H1 (cell line): ENCODE results near the gene HNF1A. TPM values are rescaled to one million over a fixed set of nuclear protein-coding genes. Genes with fewer than 3 reads are reported as not detected.

Experiments used
- CTCF ChIA-PET: fragments of 300-600 bp; sonication (Branson Sonifier 250); formaldehyde crosslinking; loops from one replicate; lab custom pipeline; 2021; ENCODE audit not compliant: partially characterized antibody; lab: Charles Lee
- POLR2A ChIA-PET: fragments of 300-600 bp; sonication (Branson Sonifier 250); formaldehyde crosslinking; loops from one replicate; lab custom pipeline; 2021; ENCODE audit warnings: inconsistent platforms; ENCODE audit not compliant: partially characterized antibody; lab: Charles Lee
- DNase-seq, 2 experiments: peaks; one replicate each; pipeline versions ENCODE4 v3.0.0 to v3.0.0-alpha.2; 2010 to 2022; ENCODE audit warnings: low spot score in 2 of 2, low read depth in 1 of 2, mixed read lengths in 1 of 2
- FAIRE-seq: peaks from 2 replicates; lab custom pipeline; 2011; peaks lifted over from hg19 to GRCh38; lab: Jason Lieb, UNC
- H2AFZ ChIP-seq: 2 replicates; pipeline ENCODE4 v1.8.1; 2012; ENCODE audit warnings: low read length, inconsistent platforms
- H2AK5ac ChIP-seq: 2 replicates; pipeline ENCODE4 v1.6.1; 2013; ENCODE audit warnings: low read depth, low read length
- H2BK120ac ChIP-seq: replicated peaks from 2 replicates; pipeline ENCODE3; 2013; ENCODE audit warnings: low read depth, low read length, inconsistent platforms
- H2BK12ac ChIP-seq: 2 replicates; pipeline ENCODE4 v1.6.1; 2013; ENCODE audit warnings: low read depth, low read length
- H2BK15ac ChIP-seq: 2 replicates; pipeline ENCODE4 v1.6.1; 2013; ENCODE audit warnings: low read length
- H2BK20ac ChIP-seq: 2 replicates; pipeline ENCODE4 v1.6.1; 2013; ENCODE audit warnings: low read length
- H2BK5ac ChIP-seq: 2 replicates; pipeline ENCODE4 v1.6.1; 2013; ENCODE audit warnings: low read depth, low read length
- H3K14ac ChIP-seq: 2 replicates; pipeline ENCODE4 v1.6.1; 2013; ENCODE audit warnings: inconsistent platforms; ENCODE audit not compliant: insufficient read length
- H3K18ac ChIP-seq: 2 replicates; pipeline ENCODE4 v1.6.1; 2013; ENCODE audit warnings: low read length; ENCODE audit errors: extremely low read depth
- H3K23ac ChIP-seq: 2 replicates; pipeline ENCODE4 v1.6.1; 2013; ENCODE audit warnings: inconsistent platforms; ENCODE audit not compliant: insufficient read length
- H3K23me2 ChIP-seq: 2 replicates; pipeline ENCODE4 v1.6.1; 2013; ENCODE audit warnings: low read depth, low read length
- H3K27ac ChIP-seq: 2 replicates; pipeline ENCODE4 v1.6.1; 2011; ENCODE audit warnings: low read depth, low read length, inconsistent platforms
- H3K27me3 ChIP-seq, 4 experiments: replicated peaks in 1 of 4; 1 replicate in 1 of 4; 2 replicates in 3 of 4; pipeline versions ENCODE4 v1.6.1 to v1.8.1; 2011 to 2013; ENCODE audit warnings: low read length in 3 of 4, mild to moderate bottlenecking in 3 of 4, inconsistent platforms in 2 of 4, mixed read lengths in 2 of 4, moderate library complexity in 1 of 4; ENCODE audit not compliant: control insufficient read depth in 3 of 4, insufficient read depth in 3 of 4; ENCODE audit errors: extremely low read depth in 1 of 4
- H3K36me3 ChIP-seq, 4 experiments: 2 replicates each; pipeline versions ENCODE4 v1.6.1 to v1.8.1; 2011 to 2013; ENCODE audit warnings: mild to moderate bottlenecking in 4 of 4, low read length in 3 of 4, moderate library complexity in 2 of 4, control low read depth in 1 of 4, inconsistent platforms in 1 of 4; ENCODE audit not compliant: insufficient read depth in 4 of 4, control insufficient read depth in 2 of 4
- H3K4ac ChIP-seq: replicated peaks from 2 replicates; pipeline ENCODE3; 2013; ENCODE audit warnings: low read length, low read depth, mixed read lengths, inconsistent platforms; ENCODE audit not compliant: insufficient read length
- H3K4me1 ChIP-seq, 4 experiments: replicated peaks in 1 of 4; 1 replicate in 1 of 4; 2 replicates in 3 of 4; pipeline versions ENCODE4 v1.6.1 to v1.8.1; 2011 to 2013; ENCODE audit warnings: low read length in 3 of 4, inconsistent platforms in 2 of 4, mixed read lengths in 1 of 4; ENCODE audit not compliant: insufficient read depth in 4 of 4, control insufficient read depth in 3 of 4
- H3K4me2 ChIP-seq, 2 experiments: 2 replicates each; pipeline versions ENCODE4 v1.6.1 to v1.8.1; 2011 to 2013; ENCODE audit warnings: low read depth in 2 of 2, low read length in 2 of 2, control low read depth in 1 of 2, inconsistent platforms in 1 of 2, mild to moderate bottlenecking in 1 of 2; ENCODE audit not compliant: insufficient read depth in 1 of 2
- H3K4me3 ChIP-seq, 4 experiments: fragments of 200-600, 300-600 bp in 1 of 4; sonication (generic), shearing (Covaris generic), sonication (Bioruptor Twin) in 1 of 4; 2 replicates each; pipeline versions ENCODE4 v1.5.1 to v1.8.1; 2011 to 2016; ENCODE audit warnings: low read length in 4 of 4, low read depth in 3 of 4, control low read depth in 2 of 4, inconsistent platforms in 2 of 4, mild to moderate bottlenecking in 2 of 4, mixed read lengths in 1 of 4, moderate library complexity in 1 of 4; ENCODE audit not compliant: insufficient read depth in 2 of 4; ENCODE audit errors: extremely low read depth in 1 of 4
- H3K56ac ChIP-seq: replicated peaks from 2 replicates; pipeline ENCODE3; 2013; ENCODE audit warnings: low read depth, mild to moderate bottlenecking, mixed read lengths, low read length, inconsistent platforms; ENCODE audit not compliant: insufficient read length
- H3K79me1 ChIP-seq: 2 replicates; pipeline ENCODE4 v1.6.1; 2013; ENCODE audit warnings: low read depth, low read length, control low read depth
- H3K79me2 ChIP-seq, 2 experiments: 2 replicates each; pipeline versions ENCODE4 v1.6.1 to v1.8.1; 2012 to 2013; ENCODE audit warnings: low read length in 2 of 2, mild to moderate bottlenecking in 2 of 2, inconsistent platforms in 1 of 2; ENCODE audit not compliant: insufficient read depth in 2 of 2, control insufficient read depth in 1 of 2
- H3K9ac ChIP-seq, 4 experiments: replicated peaks in 1 of 4; 1 replicate in 1 of 4; 2 replicates in 3 of 4; pipeline versions ENCODE4 v1.6.1 to v1.8.1; 2011 to 2013; ENCODE audit warnings: low read depth in 3 of 4, low read length in 3 of 4, control low read depth in 2 of 4, mild to moderate bottlenecking in 2 of 4, moderate library complexity in 2 of 4, inconsistent platforms in 1 of 4; ENCODE audit errors: extremely low read depth in 1 of 4
- H3K9me3 ChIP-seq, 2 experiments: 2 replicates each; pipeline versions ENCODE4 v1.6.1 to v1.8.1; 2012 to 2013; ENCODE audit warnings: mild to moderate bottlenecking in 2 of 2, moderate library complexity in 2 of 2, control low read depth in 1 of 2, inconsistent platforms in 1 of 2, low read depth in 1 of 2, low read length in 1 of 2, mixed read lengths in 1 of 2; ENCODE audit not compliant: insufficient read depth in 2 of 2
- H4K20me1 ChIP-seq, 2 experiments: replicated peaks in 1 of 2; 2 replicates each; pipeline versions ENCODE3 to v1.8.1; 2011 to 2013; ENCODE audit warnings: inconsistent platforms in 2 of 2, low read length in 2 of 2, mild to moderate bottlenecking in 1 of 2; ENCODE audit not compliant: insufficient read depth in 2 of 2, control insufficient read depth in 1 of 2
- H4K5ac ChIP-seq: 2 replicates; pipeline ENCODE4 v1.6.1; 2013; ENCODE audit warnings: low read length, low read depth, mixed read lengths, inconsistent platforms; ENCODE audit not compliant: insufficient read length
- H4K8ac ChIP-seq: 2 replicates; pipeline ENCODE4 v1.8.0; 2013; ENCODE audit warnings: mild to moderate bottlenecking, moderate library complexity, low read length, inconsistent platforms; ENCODE audit not compliant: insufficient read depth; ENCODE audit errors: extremely low read depth
- H4K91ac ChIP-seq: replicated peaks from 2 replicates; pipeline ENCODE3; 2013; ENCODE audit warnings: low read length, mixed read lengths, inconsistent platforms; ENCODE audit not compliant: insufficient read length
- ASH2L ChIP-seq: fragments of 200-600, 300-600 bp; sonication (generic); IDR thresholded peaks from one replicate; pipeline ENCODE4 v1.7.1; 2017; ENCODE audit warnings: low read length
- BCL11A ChIP-seq, 2 experiments: IDR thresholded peaks; one replicate each; pipeline ENCODE4 v1.6.1; 2011; ENCODE audit warnings: low read depth in 2 of 2, low read length in 2 of 2, mild to moderate bottlenecking in 2 of 2
- EP300 ChIP-seq, 2 experiments: IDR thresholded peaks; 1 replicate in 1 of 2; 2 replicates in 1 of 2; pipeline ENCODE4 v1.6.1; 2011 to 2012; ENCODE audit warnings: low read depth in 2 of 2, low read length in 2 of 2, mild to moderate bottlenecking in 2 of 2, borderline replicate concordance in 1 of 2, inconsistent platforms in 1 of 2, moderate library complexity in 1 of 2
- EZH2 ChIP-seq: fragments of 200-600 bp; sonication (generic); IDR thresholded peaks from 2 replicates; pipeline ENCODE4 v1.7.1; 2012; ENCODE audit warnings: low read depth, mild to moderate bottlenecking, moderate library complexity, low read length, inconsistent platforms; ENCODE audit not compliant: severe bottlenecking
- KDM4A ChIP-seq: IDR thresholded peaks from one replicate; pipeline ENCODE4 v1.7.1; 2012; ENCODE audit warnings: low read depth, mild to moderate bottlenecking, moderate library complexity, low read length, inconsistent platforms; ENCODE audit not compliant: severe bottlenecking
- MAFK ChIP-seq: IDR thresholded peaks from 2 replicates; pipeline ENCODE4 v1.6.1; 2012; ENCODE audit warnings: low read depth, mild to moderate bottlenecking, improper control_type of control experiment, low read length
- MAX ChIP-seq: IDR thresholded peaks from 2 replicates; pipeline ENCODE4 v1.6.1; 2012; ENCODE audit warnings: inconsistent platforms
- RAD21 ChIP-seq, 2 experiments: IDR thresholded peaks in 1 of 2; conservative IDR thresholded peaks in 1 of 2; 2 replicates each; pipeline ENCODE4 v1.6.1; 2011; ENCODE audit warnings: low read depth in 2 of 2, low read length in 2 of 2, improper control_type of control experiment in 1 of 2, inconsistent platforms in 1 of 2, mild to moderate bottlenecking in 1 of 2, moderate library complexity in 1 of 2
- RXRA ChIP-seq: IDR thresholded peaks from 2 replicates; pipeline ENCODE4 v1.6.1; 2011; ENCODE audit warnings: low read depth, mild to moderate bottlenecking, low read length, moderate library complexity; ENCODE audit not compliant: insufficient read depth
- USF2 ChIP-seq: IDR thresholded peaks from 2 replicates; pipeline ENCODE4 v1.6.1; 2011; ENCODE audit warnings: low read length, improper control_type of control experiment
- YY1 ChIP-seq: IDR thresholded peaks from 2 replicates; pipeline ENCODE4 v1.6.1; 2011; ENCODE audit warnings: low read depth, mild to moderate bottlenecking, low read length
- WGBS, 2 experiments: shearing (Covaris generic) in 1 of 2; methylation state at CpG; one replicate each; pipeline versions ENCODE4 v1.1.6 to v1.1.7; 2013 to 2015; ENCODE audit warnings: low lambda C conversion rate in 2 of 2, mixed read lengths in 2 of 2, inconsistent platforms in 1 of 2, low coverage in 1 of 2, missing lambda C conversion rate in 1 of 2; ENCODE audit not compliant: insufficient replicate concordance in 2 of 2, insufficient coverage in 1 of 2, insufficient read length in 1 of 2; ENCODE audit errors: extremely low coverage in 1 of 2, missing lambda C conversion rate in 1 of 2; 5-methylcytosine and 5-hydroxymethylcytosine counted together
- polyA plus RNA-seq, 7 experiments: library from polyadenylated mRNA; depleted of rRNA in 3 of 7; stranded (reverse) in 5 of 7; unstranded in 2 of 7; fragments of >200 nt in 5 of 7; fragments of 200-250 nt in 2 of 7; gene quantifications; 1 replicate in 5 of 7; 2 replicates in 1 of 7; 4 replicates in 1 of 7; pipeline versions ENCODE4 v1.2.1 to v1.2.3, GENCODE V29; 2011 to 2013; ENCODE audit warnings: missing spikeins in 2 of 7, mixed read lengths in 2 of 7
- total RNA-seq: library from RNA; stranded (reverse); fragmentation: NEBNext Ultra II Directional; extraction: Animal tissue kit (Norgen Biotek cat#: 25700); gene quantifications from 2 replicates; pipeline ENCODE4 v1.2.1, GENCODE V29; 2021

HNF1A gene
- total and polyA plus RNA-seq, 2 of the 8 experiments (the other 6 are each of a cell fraction or from before 2014, with no cell fraction given), result not detected

GRCh38 chr12:121005346-121005815 lies 27.0 kb downstream of the HNF1A start:
- peak; percentile 57 to 87 for DNase-seq
- H3K18ac ChIP-seq, result no peak overlapping the region
- no peak overlapping the region for H2BK20ac ChIP-seq
- peaks cover 19 to 34% (median 26%) of the 10 kb centered on the region in 4 experiments for H3K36me3 ChIP-seq
- ChIA-PET POLR2A (interaction anchor here (1.1 to 4.0 kb wide), 2 partner anchors 11 to 32 kb away, joined by 3 to 19 read pairs; partner anchors contain the start of gene C12orf43), CTCF (interaction anchor here (0.6 to 5.7 kb wide), 56 partner anchors 8 to 1161 kb away, joined by 3 to 40 read pairs (median 4); partner anchors contain the start of genes C12orf43, HNF1A and UNC119B)
- H3K79me2 ChIP-seq, result no peaks in the 10 kb centered on the region
- no peaks in the 10 kb centered on the region for H3K23me2 ChIP-seq
- no peak overlapping the region for H4K5ac ChIP-seq
- no peak overlapping the region for H2AK5ac ChIP-seq
- no peak overlapping the region for H2BK120ac ChIP-seq
- H4K8ac ChIP-seq, result no peak overlapping the region
- no peak overlapping the region for H2BK15ac ChIP-seq
- H3K56ac ChIP-seq, result no peak overlapping the region
- H3K4ac ChIP-seq, result no peak overlapping the region
- H3K23ac ChIP-seq, result no peak overlapping the region
- no peak overlapping the region for H3K14ac ChIP-seq
- H3K4me2 ChIP-seq, result no peak overlapping the region
- H3K79me1 ChIP-seq, result no peaks in the 10 kb centered on the region
- FAIRE-seq, result peak; percentile 69
- no peaks in the 10 kb centered on the region for H3K9me3 ChIP-seq
- H4K91ac ChIP-seq, result no peak overlapping the region
- no peak overlapping the region for H2BK12ac ChIP-seq
- H3K9ac ChIP-seq, result no peak overlapping the region
- H3K27ac ChIP-seq, result no peak overlapping the region
- H2BK5ac ChIP-seq, result no peak overlapping the region
- H3K4me3 ChIP-seq, result no peak overlapping the region
- no peaks in the 10 kb centered on the region for H3K4me1 ChIP-seq
- no peaks in the 10 kb centered on the region for H3K27me3 ChIP-seq
- 54% methylated on average over 9 of the region's 9 CpGs; no CpG with 5 or more reads in 1 of the 2 experiments for WGBS, 2 experiments
- no peak overlapping the region for H2AFZ ChIP-seq
- H4K20me1 ChIP-seq, result peaks cover 0 to 1% of the 10 kb centered on the region in 2 experiments
- TF ChIP-seq EZH2 (no peak), RAD21 (IDR thresholded peaks at IDR 0.05 in 1 of 2, conservative IDR thresholded peaks at IDR 0.05 in 1 of 2; ENCODE audit: low read depth in 2 of 2, low read length in 2 of 2) (peak; percentile 74 to 81), KDM4A (no peak), ASH2L (no peak), MAX (peak; percentile 7; the same call in 1 of the 2 replicates), YY1 (peak; percentile 71), MAFK (no peak), EP300 (IDR thresholded peaks at IDR 0.05; ENCODE audit: borderline replicate concordance in 1 of 2, low read depth in 2 of 2, low read length in 2 of 2) (no peak), BCL11A (IDR thresholded peaks at IDR 0.05; ENCODE audit: low read depth in 2 of 2, low read length in 2 of 2) (no peak), RXRA (no peak), USF2 (no peak)
